GM18907 (cell line): ENCODE measurements around the gene CAMTA1.

ENCODE experiments used
- ATAC-seq: cut with Tn5 transposase; IDR thresholded peaks from one replicate; pipeline ENCODE4 v1.9.1; 2021; ENCODE audit warnings: mild to moderate bottlenecking, moderate library complexity; ENCODE audit not compliant: unreplicated experiment

The CAMTA1 gene

DNA sequence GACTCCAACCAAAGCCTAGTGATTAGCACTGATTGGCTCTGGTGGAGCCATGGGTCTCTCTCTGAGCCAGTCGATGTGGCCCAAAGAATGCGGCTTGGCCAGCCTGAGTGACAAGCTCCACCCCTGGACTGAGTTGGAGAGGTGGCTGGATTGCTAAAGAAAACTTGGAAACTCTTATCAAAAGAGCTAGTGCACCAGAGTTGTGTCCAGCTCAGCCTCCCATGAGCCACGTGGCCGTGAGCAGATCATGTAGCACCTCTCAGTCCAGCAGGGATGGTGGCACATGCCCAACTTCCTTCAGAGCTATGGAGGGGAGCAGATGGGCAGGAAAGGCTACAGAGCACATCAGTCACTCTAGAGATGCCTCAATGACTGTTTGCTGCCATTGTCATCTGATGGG lies 843.0 kb downstream of the CAMTA1 start:
- ATAC-seq, result no peak

DNA sequence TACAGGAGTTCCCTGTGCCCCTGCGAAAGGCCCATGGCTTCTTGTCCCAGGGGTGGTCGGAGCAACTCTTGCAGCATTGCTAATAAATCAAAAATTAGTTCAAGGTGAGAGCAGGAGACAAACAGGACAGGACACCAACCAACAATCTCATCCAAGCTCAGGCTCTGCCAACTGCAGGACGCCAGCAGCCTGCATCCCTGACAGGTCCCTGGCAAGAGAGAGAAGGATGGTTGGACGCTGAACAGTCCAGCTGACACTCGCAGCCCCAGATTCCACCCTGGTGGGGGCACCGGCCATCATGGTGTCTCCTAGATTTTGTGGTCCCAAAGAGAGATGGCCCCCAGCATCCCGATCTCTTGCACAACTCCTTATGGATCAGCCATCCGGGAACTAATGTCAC lies 843.8 kb downstream of the CAMTA1 start:
- ATAC-seq, result no peak

DNA sequence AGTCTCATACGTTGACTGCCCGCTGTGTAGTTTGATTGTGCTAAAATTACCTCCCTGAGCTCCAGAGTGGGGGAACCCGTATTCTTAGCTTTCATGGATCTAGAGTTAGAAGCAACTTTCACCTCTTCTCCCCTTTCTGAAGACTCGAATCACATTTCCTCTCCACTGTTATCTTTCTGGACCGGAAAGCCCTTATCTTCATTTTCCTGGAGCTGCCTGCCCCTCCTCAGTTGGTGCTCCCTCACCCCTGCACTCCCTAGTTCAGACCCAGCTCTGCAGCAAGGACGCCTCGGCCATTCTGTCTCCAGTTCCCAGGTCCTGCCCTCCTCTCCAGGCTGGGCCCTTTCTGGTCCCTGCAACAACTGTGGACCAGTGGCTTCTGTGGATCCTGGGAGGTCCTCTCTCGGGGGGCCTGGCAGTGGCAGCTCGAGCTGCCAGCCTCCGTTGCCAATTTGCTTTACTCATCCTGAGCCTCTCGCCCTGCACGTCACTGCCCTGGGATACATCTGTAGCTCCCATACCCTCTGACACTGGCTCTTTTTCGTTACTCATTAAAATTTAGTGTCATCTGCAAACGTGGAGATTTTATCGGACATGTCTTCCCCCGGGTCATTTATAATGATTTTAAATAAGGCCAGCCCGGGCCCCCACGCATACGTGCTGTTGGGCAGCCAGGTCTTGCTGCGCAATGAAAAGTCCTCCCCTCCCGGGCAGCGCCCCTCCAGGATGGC lies 844.4 kb downstream of the CAMTA1 start:
- no peak for ATAC-seq

DNA sequence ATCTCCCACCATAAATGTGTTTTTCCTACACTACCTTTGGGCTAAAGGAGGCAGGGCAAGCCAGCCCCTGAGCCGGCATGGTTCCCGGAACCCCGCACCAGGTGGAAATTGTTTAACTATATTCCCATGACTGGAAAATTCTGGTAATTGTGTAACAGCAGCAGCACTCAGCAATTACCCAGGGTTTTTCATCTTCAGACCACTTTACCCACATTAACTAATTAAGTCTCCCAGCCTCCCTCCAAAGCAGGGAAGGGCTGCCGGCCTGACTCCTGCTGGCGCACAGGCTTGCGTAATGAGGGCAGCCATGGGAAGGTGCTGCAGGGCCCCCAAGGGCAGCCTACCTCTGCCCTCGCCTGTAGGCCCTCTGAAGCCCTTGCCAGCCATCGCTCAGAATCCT lies 845.1 kb downstream of the CAMTA1 start:
- no peak for ATAC-seq

- ATAC-seq, result no peak
Observed at GRCh38 chr1:7632176-7632575, 846.9 kb downstream of the CAMTA1 start.

DNA sequence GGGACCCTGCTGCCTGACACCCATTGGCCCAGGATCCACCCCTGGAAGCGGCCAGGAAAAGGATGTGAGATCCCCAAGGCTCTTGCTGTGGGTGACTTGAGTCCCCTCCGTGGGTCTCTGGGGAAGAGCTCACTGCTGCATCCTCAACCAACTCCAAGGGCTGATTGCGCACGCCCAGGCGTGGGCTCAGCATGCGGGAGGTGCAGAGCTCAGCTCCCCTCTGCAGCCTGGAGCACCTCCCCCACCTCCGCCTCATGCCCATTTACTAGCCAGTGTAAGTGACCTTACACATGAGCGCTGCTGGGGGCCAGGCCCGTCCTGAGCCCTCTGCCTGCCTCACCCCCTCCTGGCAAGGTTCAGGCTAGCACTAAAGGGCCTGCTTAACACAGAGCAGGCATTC lies 847.4 kb downstream of the CAMTA1 start:
- no peak for ATAC-seq

DNA sequence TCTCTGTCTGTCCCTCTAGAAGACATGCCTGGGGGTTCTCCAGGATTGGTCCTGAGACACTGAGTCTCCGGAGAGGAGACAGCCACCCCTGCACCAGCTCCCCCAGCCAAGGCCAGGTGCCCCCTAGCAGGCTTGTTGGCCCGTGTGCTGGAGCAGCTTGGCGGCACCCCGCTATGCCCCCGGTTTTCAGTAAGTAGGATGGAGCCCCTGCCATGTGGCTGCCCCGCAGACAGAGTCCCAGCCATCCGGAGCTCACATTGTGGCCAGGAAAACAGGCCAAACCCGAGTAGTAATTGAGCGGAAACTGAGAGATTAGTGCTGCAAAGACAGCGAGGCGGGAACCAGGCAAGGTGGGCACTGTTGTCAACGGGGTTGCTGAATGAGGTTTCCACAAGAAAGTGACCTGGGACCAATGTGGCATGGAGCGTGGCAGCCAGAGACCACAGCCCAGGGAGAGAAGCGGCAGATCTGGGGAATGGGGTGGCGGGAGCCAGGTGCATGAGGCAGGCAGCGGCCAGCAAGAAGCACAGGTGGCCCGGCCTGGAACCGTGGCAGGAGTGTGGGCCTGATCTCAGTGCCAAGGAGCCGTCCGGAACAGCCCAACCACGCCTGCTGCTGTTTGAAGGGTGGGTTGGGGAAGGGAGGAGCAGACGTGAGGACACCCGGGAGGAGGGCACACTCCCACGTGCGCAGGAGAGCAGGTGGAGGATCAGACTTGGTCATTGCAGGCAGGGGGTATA lies 848.4 kb downstream of the CAMTA1 start:
- ATAC-seq, result no peak

DNA sequence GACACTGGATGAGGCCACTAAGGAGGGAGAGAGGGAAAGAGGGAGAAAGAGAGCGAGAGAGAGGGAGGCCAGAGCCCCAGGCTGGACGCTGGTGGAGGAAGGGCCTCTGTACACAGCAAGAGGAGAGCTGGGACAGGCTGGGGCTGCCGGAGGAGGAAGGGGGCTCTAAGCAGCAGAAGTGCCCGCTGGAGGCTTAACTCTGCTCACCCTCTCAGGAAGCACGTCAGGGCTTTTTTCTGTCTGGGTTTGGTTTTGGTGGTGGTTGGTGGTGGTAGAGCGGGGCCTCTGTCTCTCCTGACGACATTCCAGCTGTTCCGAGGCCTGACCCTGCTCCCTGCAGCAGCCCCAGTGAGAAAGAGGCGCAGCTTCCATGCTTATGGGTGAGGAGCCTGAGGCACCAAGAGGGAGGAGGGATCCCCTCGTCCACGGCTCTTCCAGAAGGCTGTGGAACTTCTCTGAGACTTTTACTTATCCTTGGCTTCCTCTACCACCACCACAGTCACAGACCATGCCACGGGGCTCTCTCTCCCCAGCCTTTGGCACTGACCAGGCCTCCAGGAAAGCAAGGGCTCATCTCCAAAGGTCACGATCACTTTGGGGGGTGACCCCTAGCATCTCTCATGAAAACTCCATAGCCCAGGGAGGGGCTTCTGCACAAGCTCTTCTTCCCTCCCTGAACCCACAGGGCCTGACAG lies 849.4 kb downstream of the CAMTA1 start:
- ATAC-seq, result no peak

DNA sequence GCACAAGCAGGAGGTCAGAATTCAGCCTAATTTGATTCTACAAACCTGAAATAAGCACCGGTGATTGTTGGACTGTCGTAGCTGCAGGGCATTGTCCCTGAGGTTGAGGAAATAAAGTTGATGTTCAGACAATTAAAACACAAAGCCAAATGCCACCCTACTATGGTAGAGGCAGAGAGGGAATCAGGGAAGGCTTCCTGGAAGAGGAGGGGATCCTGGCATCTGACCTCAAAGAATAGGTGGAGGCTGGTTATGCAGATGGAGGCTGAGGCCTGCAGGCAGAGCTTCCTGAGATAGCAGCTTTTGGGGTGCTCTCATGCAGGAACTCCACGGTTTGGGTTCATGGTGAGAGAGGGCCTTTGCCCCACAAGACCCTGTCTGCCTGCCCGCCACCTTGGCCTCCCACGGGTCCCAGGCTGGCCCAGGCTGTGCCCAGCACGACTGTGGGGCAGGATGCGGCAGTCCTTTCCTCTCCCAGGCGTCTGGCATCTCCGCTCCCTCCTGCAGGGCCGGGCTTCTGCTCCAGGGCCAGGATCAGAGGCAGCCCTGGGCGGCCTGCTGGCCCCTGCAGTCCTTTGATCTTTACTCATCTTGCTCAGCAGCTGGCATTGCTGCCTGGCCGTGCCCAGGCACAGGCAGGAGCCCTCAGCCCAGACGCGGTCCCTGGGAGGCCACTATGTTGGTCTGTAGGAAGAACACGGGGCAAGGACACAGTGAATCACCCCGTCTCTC lies 851.7 kb downstream of the CAMTA1 start:
- no peak for ATAC-seq

- ATAC-seq, result no peak
Observed at GRCh38 chr1:7638078-7638477, 852.8 kb downstream of the CAMTA1 start.

GRCh38 chr1:7639435-7640131 lies 854.3 kb downstream of the CAMTA1 start:
- no peak for ATAC-seq

GRCh38 chr1:7640350-7640749 lies 855.1 kb downstream of the CAMTA1 start:
- no peak for ATAC-seq

GRCh38 chr1:7640920-7641585 lies 855.8 kb downstream of the CAMTA1 start:
- ATAC-seq, result no peak

- ATAC-seq, result no peak
Observed at GRCh38 chr1:7641587-7642417, 856.5 kb downstream of the CAMTA1 start.

- no peak for ATAC-seq
Observed at GRCh38 chr1:7642418-7642704, 857.1 kb downstream of the CAMTA1 start.

- no peak for ATAC-seq
Observed at GRCh38 chr1:7642781-7643529, 857.7 kb downstream of the CAMTA1 start.

GRCh38 chr1:7643530-7643929 lies 858.3 kb downstream of the CAMTA1 start:
- no peak for ATAC-seq

GRCh38 chr1:7644086-7644485 lies 858.8 kb downstream of the CAMTA1 start:
- no peak for ATAC-seq
